Left forelimb (tissue), 1 donor: ENCODE results near the gene ATP2A2.
"Not testable (repeated sequence)": the region's sequence is repeated elsewhere in the genome, so short reads cannot be mapped to it uniquely, and the experiment has no call there.

Experiments
- DNase-seq: peaks from one replicate; pipeline ENCODE4 v3.0.0-alpha.2; 2018; ENCODE audit warnings: low spot score

The ATP2A2 gene

GRCh38 chr12:110301065-110301806 is 20.2 kb downstream of the ATP2A2 start:
- no peak for DNase-seq

GRCh38 chr12:110304061-110304551 is 23.1 kb downstream of the ATP2A2 start:
- DNase-seq = no peak

GRCh38 chr12:110307372-110307771 is 26.3 kb downstream of the ATP2A2 start:
- DNase-seq = no peak

GRCh38 chr12:110310763-110311162 is 29.7 kb downstream of the ATP2A2 start:
- no peak for DNase-seq

GRCh38 chr12:110311903-110312302 is 30.9 kb downstream of the ATP2A2 start:
- DNase-seq = no peak

GRCh38 chr12:110312581-110313360 is 31.7 kb downstream of the ATP2A2 start:
- DNase-seq = no peak

- DNase-seq = no peak
Measured at GRCh38 chr12:110314308-110314707, 33.3 kb downstream of the ATP2A2 start.

GRCh38 chr12:110316861-110317260 is 35.8 kb downstream of the ATP2A2 start:
- no peak for DNase-seq

- no peak for DNase-seq
Measured at GRCh38 chr12:110317911-110318310, 36.9 kb downstream of the ATP2A2 start.

- DNase-seq = no peak
Measured at GRCh38 chr12:110320550-110320949, 39.5 kb downstream of the ATP2A2 start.

GRCh38 chr12:110329710-110330109 is 48.7 kb downstream of the ATP2A2 start:
- DNase-seq = no peak

- DNase-seq = no peak
Measured at GRCh38 chr12:110330124-110330523, 49.1 kb downstream of the ATP2A2 start.

GRCh38 chr12:110330544-110330943 is 49.5 kb downstream of the ATP2A2 start:
- DNase-seq = no peak

- DNase-seq = no peak
Measured at GRCh38 chr12:110333201-110333600, 52.2 kb downstream of the ATP2A2 start.

GRCh38 chr12:110335481-110336045 is 54.5 kb downstream of the ATP2A2 start:
- DNase-seq = no peak

- no peak for DNase-seq
Measured at GRCh38 chr12:110337912-110338710, 57.1 kb downstream of the ATP2A2 start.

GRCh38 chr12:110338754-110339153 is 57.7 kb downstream of the ATP2A2 start:
- no peak for DNase-seq

GRCh38 chr12:110339184-110339952 is 58.3 kb downstream of the ATP2A2 start:
- DNase-seq = no peak

GRCh38 chr12:110340261-110340660 is 59.2 kb downstream of the ATP2A2 start:
- not testable (repeated sequence) for DNase-seq

- DNase-seq = no peak
Measured at GRCh38 chr12:110340706-110341105, 59.7 kb downstream of the ATP2A2 start.

- DNase-seq = no peak
Measured at GRCh38 chr12:110342157-110342556, 61.1 kb downstream of the ATP2A2 start.
